NCI-H82 treated with DMSO at 0.1 percent for 48 hours (cell line): ENCODE data around the gene PIGS.
"Not testable (repeated sequence)": the region's sequence is repeated elsewhere in the genome, so short reads cannot be mapped to it uniquely, and the experiment has no call there.

Experiments
- DNase-seq: peaks from one replicate; lab custom pipeline; 2025; ENCODE audit not compliant: unreplicated experiment; lab: John Stamatoyannopoulos, UW

PIGS gene

DNA sequence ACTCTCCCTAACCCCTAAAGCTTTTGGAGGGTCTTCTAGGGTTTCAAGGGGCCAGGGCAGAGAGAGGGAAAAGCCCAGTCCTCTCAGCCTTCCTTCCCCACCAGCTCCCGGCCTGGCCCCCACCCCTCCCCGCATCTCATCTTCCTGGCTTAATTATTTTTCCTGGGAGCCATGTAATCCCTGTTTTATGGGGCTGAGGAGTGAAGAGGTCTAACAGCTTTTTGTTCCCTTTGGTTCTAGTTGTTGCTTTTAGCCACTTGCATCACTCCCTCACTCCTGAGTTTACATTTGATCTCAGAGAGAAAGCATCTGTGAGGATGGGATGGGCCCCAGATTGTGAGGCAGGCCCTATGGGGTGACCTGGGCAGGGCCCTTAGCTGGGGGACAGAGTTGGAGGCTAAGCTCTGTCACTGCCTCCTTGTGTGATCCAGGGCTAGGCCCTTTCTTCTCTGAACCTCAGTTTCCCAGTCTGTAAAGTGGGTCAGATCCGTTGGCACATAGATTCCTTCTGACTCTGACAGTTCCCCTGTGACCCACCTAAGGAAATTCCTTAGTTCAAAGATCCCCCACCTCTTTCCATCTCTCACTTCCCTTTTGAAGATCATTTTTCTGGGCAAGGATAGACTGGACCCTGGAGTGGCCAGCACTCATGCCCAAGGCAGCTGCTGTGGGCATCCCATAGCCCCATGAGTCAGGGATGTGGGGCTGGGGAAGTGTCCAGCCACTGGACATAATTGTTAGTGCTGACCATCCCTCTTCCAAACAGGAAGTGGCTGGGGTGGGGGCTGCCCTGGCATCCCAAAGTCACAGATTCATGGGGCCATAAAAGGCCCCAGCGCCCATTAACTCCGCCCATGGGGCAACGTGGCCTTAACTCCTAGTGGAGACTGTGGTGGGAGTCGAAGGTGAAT is 39.0 kb downstream of the PIGS start:
- DNase-seq: no peak

DNA sequence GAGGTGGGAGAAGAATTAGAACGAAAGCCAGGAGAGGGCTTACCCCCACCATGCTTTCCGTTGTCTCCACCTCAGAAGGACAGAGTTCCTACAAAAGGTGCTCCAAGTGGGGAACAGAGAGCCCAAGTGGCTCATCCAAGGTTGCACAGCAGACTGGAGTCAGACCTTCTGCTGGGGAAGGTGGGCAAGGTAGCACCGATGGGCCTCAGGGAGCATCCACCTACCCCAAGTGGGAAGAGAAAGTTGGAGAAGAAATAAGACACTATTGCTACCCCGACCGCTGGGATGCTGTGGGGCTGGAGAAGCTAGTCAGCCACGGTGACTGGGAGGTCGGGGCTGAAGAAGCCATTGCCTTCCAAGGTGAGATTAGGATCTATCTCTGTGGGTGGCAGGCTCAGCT is 40.4 kb downstream of the PIGS start:
- no peak for DNase-seq

DNA sequence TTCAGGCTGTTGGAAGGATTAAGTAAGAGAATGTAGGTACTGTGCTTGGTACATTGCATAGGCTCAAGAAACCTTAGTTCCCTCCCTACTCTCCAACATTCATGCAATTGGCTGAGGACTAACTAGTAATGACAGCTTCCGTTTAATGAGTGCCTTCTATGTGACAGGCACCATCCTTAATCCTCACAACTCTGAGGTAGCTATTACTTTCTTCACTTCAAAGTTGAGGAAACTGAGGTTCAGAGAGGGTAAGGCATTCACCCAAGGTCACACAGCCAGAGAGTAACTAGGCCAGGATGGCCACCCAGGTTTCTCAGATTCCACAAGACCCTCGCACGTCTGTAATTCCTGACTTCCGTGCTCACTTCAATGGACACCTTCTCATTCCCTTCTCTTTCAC is 41.1 kb downstream of the PIGS start:
- DNase-seq: no peak

- no peak for DNase-seq
Observed at GRCh38 chr17:28529013-28529400, 42.3 kb downstream of the PIGS start.

DNA sequence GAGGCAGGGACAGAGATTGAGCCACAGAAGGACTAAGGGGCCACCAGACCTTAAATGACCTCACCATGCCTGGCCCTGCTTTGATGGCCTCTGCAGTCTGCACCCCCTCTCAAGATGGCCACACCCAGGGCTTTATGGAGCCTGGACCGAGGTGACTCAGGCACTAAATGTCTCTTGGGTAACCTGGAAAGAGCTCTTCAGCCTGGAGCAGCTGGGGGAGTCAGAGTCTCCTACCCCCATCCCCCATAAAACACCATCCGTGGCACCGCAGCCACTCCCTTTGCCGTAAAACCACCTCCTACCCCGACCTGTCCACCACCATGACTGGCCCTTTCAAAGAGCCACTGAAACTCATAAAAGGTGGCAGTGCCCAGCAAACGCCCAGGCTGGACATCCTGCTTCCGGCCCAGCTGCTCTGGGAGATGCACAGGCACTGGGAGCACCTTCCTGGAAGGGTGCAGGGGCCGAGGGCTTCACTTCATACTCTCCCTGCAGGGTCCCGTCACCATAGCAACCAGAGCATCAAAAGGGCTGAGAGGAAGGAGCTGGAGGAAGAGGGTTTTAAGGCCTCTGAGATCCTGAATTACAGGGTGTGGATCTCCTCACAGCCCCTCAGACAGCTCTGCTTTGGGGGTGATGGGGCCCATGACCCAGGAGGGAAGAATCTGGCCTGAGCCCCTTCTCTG is 42.9 kb downstream of the PIGS start:
- no peak for DNase-seq

DNA sequence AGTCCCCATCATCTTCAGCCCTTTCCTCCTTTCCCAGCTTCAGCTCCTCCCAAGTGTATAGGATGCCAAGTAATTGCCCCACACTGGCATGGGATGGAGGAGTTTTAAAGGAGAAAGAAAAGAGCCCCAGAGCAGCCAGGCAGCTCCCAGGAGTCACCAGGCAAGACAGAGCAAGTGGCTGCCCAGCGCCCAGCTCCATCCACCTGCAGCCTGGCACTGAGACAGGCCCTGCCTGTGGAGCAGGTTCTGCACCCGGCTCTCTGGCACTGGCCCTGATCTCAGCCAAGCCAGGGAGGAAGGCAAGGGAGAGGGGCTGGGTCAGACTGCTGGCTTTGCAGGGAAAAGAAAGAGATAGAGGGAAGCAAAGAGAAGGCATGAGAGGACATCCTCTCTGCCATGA is 43.5 kb downstream of the PIGS start:
- DNase-seq: no peak

DNA sequence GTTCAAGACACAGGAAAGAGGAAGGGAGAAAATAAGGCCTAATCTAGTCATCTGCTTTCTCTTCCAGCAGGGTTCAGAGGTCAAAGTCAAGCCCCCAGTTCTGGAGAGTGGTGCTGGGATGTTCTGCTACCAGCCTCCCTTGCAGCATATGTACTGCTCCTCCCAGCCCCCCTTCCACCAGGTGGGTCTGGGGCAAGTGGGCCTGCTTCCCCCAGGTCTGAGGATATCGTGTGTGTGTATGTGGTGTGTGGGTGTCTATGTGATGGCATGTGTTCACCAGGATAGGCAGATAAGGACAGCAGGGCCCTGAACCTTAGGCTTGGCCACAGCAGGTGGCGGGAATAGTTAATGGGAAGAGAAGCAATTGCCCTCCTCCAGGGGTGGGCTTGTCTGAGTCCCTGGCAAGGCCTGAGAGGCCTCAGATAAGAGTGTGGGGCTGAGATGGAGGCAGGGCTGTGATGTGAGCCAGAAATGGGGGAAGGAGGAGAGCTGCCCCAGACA is 44.1 kb downstream of the PIGS start:
- no peak for DNase-seq

- DNase-seq: no peak
Observed at GRCh38 chr17:28526381-28526780, 44.9 kb downstream of the PIGS start.

DNA sequence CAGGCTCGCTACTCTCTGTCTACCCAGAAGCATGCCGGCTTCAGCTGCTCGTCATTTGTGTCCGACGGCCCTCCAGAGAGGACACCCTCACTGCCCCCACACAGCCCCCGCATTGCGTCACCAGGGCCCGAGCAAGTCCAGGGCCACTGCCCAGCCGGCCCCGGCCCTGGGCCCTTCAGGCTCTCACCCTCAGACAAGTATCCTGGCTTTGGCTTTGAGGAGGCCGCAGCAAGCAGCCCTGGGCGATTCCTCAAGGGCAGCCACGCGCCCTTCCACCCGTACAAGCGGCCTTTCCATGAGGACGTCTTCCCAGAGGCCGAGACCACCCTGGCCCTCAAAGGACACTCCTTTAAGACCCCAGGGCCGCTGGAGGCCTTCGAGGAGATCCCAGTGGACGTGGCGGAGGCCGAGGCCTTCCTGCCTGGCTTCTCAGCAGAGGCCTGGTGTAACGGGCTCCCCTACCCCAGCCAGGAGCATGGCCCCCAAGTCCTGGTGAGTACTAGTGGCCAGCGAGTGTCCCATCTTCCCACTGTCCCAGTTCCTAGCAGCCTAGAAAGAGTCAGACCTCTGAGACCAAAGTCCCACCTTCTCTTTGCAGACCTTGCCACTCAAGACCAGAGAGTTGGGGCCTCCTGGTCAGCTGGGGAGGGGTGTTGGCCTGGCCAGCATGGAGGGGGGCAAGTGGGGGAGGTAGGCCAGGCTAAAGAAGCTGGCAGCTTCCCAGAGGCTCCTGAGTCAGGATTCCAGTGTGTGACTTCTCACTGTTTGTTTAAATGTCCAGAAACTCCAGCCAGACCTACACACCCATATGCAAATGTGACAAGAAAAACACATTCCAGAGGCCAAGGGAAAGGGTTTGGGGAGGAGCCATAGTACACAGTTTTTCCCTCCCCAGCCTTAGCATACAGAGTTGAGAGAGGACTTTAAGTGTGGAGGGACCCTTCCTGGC is 46.6 kb downstream of the PIGS start:
- no peak for DNase-seq

GRCh38 chr17:28523876-28524275 is 47.4 kb downstream of the PIGS start:
- DNase-seq: no peak

GRCh38 chr17:28523186-28523585 is 48.1 kb downstream of the PIGS start:
- DNase-seq: no peak

DNA sequence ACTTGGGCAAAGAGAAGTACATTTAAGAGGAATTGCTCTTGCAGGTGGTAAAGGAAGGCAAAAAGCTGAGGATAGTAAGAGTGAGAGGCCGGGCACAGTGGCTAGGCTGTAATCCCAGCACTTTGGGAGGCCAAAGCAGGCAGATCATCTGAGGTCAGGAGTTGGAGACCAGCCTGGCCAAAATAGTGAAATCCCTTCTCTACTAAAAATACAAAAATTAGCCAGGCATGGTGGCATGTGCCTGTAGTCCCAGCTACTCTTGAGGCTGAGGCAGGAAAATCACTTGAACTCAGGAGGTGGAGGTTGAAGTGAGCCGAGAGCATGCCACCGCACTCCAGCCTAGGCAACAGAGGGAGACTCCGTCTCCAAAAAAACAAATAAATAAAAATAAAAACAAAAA is 49.0 kb downstream of the PIGS start:
- DNase-seq: not testable (repeated sequence)

DNA sequence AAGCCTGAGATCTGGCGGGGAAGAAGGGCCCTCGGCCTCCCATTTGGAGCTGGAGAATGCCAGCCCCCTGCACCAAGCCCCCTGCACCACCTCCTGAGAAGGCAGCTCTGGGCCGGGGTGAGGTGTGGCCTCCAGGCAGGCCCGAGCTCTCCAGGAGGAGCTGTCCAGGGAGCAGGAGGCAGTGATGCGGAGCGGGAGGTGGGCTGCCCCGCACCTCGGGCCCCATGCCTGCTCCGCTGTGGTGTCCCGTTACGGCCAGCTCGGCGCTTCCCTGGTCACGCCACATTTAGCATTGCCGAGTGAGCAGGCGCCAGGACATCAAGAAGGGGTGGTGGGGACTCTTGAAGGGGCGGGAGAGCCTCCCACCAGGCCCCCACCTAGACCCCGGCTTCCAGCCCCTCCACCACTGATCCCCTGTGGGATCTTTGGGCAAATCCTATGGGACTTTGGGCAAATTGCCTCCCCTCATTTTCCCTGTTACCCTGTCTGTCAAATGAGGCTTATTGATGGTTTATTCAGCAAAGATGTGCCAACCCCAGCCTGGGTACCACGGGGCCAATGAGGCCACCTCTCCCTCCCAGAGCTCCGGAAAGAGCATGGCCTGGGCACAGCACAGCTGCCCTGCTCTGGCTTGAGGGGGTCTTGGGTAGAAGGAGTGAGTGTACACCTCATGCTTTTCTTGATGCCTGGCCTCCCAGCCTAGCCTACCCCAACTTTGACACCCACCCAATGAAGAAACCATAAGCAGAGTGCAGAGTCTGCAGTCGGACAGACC is 49.8 kb downstream of the PIGS start:
- no peak for DNase-seq

- no peak for DNase-seq
Observed at GRCh38 chr17:28520687-28521086, 50.6 kb downstream of the PIGS start.

DNA sequence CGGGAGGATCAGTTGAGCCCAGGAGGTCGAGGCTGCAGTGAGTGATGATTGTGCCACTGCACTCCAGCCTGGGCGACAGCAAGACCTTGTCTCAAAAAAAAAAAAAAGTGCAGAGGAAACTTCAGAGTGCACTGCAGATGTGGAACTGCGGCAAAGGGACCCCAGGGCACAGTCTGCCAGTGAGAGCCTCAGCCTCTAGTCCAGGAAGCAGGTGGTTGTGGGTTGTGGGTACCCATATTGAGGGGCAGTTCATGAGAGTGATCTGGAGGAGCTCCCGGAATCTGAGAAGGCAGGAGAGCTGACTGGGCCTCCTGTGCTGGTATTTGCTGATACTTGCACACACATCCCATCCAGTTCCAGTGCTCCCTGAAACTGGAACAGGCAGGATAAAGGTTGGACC is 52.1 kb downstream of the PIGS start:
- no peak for DNase-seq

GRCh38 chr17:28518578-28518977 is 52.7 kb downstream of the PIGS start:
- DNase-seq: no peak

- DNase-seq: no peak
Observed at GRCh38 chr17:28518132-28518531, 53.2 kb downstream of the PIGS start.

GRCh38 chr17:28515518-28515917 is 55.8 kb downstream of the PIGS start:
- DNase-seq: no peak

GRCh38 chr17:28514561-28515002 is 56.7 kb downstream of the PIGS start:
- DNase-seq: no peak

- no peak for DNase-seq
Observed at GRCh38 chr17:28513476-28513875, 57.8 kb downstream of the PIGS start.
